CD4-positive, alpha-beta T cell treated with Interleukin-4 for 1 hour (primary cell): Measurements from ENCODE around the gene MRPS25.
"Not testable (repeated sequence)": the region's sequence is repeated elsewhere in the genome, so short reads cannot be mapped to it uniquely, and the experiment has no call there.

Experiments used
- DNase-seq, 2 donors: peaks; one replicate each; pipeline ENCODE4 v3.0.0-alpha.2; 2020 to 2022

Gene MRPS25

GRCh38 chr3:15042936-15043335 is 22.2 kb downstream of the MRPS25 start:
- DNase-seq = no peak

DNA sequence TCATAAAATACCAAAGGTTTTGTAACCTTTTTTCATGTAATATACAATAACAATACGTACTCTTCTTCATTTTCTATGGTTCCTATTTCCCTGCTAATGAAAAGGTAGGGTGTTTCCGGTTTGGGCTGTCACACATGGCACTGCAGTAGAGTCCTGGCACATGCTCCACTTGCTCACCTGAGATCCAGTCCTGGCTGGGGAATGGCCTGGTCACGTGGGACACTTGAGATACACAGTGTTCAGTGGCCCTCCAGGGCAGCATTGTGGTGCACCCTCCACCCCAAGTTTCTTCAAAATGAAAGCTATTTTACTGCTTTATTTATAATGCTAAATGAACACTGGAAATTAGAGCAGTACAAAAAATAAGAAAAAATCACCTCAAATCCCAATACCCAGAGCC is 23.2 kb downstream of the MRPS25 start:
- DNase-seq = no peak

DNA sequence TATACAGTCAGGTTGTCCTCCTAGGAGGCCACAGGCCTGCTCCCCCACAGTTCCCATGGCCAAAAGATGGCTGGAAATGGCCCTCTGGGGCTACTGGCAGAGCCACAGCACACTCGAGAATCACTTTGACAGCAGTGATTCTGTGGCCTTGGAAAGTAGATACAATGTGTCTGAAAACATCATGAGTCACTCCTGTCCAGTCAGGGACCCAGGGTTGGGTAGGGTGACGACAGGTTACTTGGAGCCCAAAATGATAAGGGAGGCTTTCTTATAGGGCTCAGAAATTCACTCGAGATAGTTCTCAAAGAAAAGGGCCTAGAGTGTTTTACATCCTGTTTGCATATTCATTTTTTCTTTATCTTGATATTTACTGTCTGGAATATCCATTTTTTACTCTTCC is 24.3 kb downstream of the MRPS25 start:
- DNase-seq = no peak

DNA sequence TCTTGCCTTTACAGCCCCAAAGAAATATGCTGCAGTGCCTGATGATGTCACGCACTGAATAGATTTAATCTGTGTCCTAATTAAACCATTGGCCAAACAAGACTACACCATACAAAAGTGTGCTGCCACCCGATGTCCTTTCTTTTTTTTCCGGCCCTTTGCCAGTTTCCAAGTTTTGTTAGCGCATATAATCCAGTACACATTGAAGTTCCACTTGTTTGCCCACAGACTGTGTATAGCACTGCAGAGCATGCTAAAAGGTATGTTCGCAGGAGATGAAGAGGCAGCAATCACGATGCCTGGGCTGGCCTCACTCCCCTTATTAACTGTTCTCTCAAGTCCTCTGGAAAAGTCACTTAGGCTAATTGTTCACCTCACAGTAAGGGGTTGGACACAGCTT is 26.8 kb downstream of the MRPS25 start:
- DNase-seq = no peak

DNA sequence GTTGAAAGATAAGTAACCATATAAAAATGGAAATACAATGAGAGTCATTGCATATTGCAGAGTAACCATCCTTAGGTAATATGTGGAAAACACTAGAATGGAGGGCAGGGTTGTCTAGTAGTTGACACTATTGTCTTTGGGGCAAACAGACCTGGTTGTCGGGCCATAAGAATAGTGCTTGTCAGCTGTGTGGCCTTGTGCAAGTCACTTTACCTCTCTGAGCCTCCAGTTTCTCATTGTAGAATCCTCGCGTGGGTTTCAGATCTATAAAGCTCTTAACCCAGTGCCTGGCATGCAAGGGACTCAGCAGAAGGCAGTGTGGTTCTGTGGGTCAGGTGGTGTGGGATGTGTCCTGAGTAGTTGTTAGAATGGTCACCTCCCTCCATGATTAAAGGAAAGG is 32.0 kb downstream of the MRPS25 start:
- no peak for DNase-seq

GRCh38 chr3:15032650-15033049 is 32.5 kb downstream of the MRPS25 start:
- DNase-seq = no peak

DNA sequence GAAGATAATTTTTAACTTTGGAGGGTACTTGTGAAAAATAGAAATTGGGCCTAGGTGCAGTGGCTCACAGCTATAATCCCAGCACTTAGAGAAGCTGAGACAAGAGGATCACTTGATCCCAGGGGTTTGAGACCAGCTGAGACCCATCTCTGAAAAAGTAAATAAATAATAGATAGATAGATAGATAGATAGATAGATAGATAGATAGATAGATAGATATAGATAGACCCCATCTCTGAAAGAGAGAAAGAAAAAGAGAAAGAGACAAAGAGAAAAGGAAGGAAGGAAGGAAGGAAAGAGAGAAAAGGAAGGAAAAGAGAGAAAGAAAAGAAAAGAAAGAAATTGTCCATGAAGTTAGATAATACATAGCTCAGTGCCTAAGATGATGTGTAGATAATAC is 35.5 kb downstream of the MRPS25 start:
- DNase-seq = no peak

DNA sequence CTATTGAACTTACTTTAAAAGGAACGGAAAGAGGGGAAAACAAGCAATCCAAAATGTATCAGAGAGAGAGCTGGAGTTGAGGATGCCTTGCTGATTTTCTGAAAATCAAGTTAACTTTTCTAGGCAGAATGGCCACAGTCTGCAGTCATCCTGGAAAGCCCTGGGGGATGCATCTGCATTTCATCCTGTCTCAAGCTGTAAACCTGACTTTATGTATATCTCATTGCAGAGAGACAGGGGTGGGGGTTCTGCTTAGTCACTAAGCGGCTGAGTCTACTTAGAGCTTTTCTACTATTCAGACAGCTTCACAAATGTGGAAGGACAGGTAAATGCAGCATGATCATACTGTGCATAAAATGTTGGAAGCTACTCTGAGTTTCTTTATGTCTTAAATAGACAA is 41.4 kb downstream of the MRPS25 start:
- DNase-seq = no peak

DNA sequence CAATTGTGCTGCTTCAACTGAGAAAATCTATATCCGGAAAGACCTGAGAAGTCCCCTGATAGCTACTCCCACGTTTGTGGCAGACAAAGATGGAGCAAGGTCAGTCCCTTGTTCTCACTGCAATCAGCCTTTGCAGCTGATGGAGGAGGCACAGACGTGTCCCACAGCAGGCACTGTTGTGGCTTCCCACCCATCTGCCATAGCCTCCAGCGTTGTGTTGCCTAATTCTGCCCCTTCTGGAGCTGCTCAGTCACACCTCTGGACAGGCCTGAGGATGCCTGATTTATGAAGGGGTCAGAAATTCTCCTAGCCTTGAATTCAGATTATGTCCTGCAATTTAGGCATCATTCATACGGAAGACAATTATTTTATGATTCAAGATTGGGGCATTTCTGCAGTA is 41.9 kb downstream of the MRPS25 start:
- no peak for DNase-seq

DNA sequence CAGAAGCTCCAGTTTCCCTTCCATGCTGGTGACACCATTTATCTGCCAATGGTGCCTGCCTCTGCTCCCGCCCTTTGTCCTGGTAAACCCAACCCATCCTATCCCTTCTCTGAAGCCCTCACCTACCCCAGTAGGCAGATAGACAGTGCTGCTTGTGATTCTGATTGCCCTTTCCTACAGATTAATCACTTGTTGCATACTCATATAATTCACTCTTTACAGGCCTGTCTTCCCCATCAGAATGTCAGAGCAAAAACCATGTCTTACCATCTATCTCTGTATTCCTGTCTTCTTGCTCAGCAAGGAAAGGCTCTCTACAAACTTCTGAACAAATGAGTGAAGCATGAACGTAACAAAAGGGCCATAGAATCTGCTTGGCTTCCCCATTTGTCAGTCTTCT is 47.9 kb downstream of the MRPS25 start:
- no peak for DNase-seq

DNA sequence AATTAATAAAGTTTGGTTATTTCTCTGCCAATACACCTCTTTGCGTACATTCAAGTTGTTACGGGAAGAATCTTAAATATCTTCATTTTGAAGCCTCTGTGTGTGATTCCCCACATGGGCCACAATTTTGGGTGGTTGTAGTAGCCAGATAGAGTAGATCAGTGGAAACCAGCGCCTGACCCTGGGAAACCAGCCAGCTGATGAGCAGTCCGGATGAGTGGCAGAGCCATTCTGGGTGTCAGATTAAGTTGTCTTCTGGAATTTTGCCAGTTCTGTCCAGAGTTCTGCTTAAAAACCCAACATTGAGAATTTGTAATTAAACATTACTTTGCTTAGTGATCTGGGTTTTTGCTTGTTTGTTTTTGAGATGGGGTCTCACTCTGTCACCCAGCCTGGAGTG is 49.7 kb downstream of the MRPS25 start:
- DNase-seq = no peak

- no peak for DNase-seq
Observed at GRCh38 chr3:15014606-15015328, 50.3 kb downstream of the MRPS25 start.

- DNase-seq = no peak
Observed at GRCh38 chr3:15011174-15011573, 53.9 kb downstream of the MRPS25 start.

DNA sequence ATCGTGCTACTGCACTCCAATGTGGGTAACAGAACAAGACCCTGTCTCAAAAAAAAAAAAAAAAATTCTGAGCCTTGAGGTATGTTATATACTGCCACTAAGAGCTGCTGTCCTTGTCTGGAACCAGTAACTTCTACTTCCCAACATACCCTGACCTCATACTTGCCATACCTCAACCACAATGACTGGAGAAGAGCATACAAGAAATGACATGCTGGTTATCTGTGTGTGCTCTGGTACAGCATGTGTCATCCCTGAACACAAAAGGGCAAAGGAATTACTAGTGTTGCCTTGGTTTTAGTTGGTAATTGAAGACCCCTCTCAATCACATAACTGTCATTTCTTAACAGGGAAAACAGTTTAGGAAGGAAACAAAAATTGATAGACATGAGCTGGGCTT is 54.5 kb downstream of the MRPS25 start:
- DNase-seq = no peak

DNA sequence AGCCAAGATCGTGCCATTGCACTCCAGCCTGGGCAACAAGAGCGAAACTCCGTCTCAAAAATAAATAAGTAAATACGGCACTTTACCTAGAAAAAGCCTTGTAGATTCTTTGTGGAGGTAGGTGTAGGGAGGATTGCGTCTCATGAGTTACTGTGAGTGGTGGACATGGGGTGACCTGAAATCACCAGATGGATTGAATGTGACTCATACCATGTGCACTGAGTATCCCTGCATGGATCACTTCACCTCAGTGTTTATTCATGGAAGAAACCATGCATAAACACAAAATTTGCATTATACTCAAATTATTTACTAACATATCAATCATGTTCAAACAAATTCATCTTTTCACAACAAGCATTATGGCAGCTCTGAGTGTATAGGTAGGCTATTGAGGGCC is 55.9 kb downstream of the MRPS25 start:
- DNase-seq = no peak

DNA sequence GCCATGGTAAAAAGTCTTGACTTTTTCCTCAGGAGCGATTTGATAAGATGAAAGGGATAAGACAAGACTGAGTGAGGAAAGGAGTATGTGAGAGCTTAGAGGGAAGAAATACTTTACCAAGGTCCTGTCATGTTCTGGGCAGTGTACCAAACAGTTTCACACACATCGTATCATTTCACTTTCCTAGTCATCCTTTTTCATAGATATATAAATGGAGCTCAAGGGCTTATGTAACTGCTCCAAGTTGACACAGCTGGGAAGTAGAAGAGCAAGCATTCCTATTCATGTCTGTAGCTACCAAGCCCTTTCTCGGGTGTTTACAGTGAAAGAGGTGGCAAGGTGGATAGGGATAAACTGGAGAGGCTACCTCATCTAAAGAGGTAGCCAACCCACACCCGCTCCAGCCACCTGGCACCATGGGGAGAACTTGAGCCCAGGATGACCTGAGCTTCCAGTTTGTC is 57.4 kb downstream of the MRPS25 start:
- no peak for DNase-seq

GRCh38 chr3:14999182-14999581 is 65.9 kb downstream of the MRPS25 start:
- DNase-seq = not testable (repeated sequence)
